SW 1271 (cell line): Measurements from ENCODE around the gene UNC13C.
"Not testable (repeated sequence)": the region's sequence is repeated elsewhere in the genome, so short reads cannot be mapped to it uniquely, and the experiment has no call there.

Experiments
- DNase-seq, 2 experiments: peaks; one replicate each; lab custom pipeline; 2025; lab: John Stamatoyannopoulos, UW

Gene UNC13C

GRCh38 chr15:54307252-54307902 lies 329.1 kb downstream of the UNC13C start:
- no peak for DNase-seq

- DNase-seq, result no peak
Observed at GRCh38 chr15:54307926-54308325, 329.7 kb downstream of the UNC13C start.

- no peak for DNase-seq
Observed at GRCh38 chr15:54312528-54312927, 334.3 kb downstream of the UNC13C start.

- no peak for DNase-seq
Observed at GRCh38 chr15:54321426-54321825, 343.2 kb downstream of the UNC13C start.

- DNase-seq, result no peak
Observed at GRCh38 chr15:54322341-54322740, 344.1 kb downstream of the UNC13C start.

- DNase-seq, result no peak
Observed at GRCh38 chr15:54345301-54345700, 367.1 kb downstream of the UNC13C start.

GRCh38 chr15:54345827-54346226 lies 367.6 kb downstream of the UNC13C start:
- no peak for DNase-seq

- DNase-seq, result no peak
Observed at GRCh38 chr15:54347082-54347827, 369.0 kb downstream of the UNC13C start.

GRCh38 chr15:54353726-54354125 lies 375.5 kb downstream of the UNC13C start:
- DNase-seq, result no peak

- no peak for DNase-seq
Observed at GRCh38 chr15:54354341-54354740, 376.1 kb downstream of the UNC13C start.

GRCh38 chr15:54364961-54365360 lies 386.7 kb downstream of the UNC13C start:
- DNase-seq, result no peak

GRCh38 chr15:54373332-54373731 lies 395.1 kb downstream of the UNC13C start:
- DNase-seq, result no peak

GRCh38 chr15:54374184-54374952 lies 396.1 kb downstream of the UNC13C start:
- DNase-seq, result no peak

GRCh38 chr15:54387799-54388198 lies 409.6 kb downstream of the UNC13C start:
- DNase-seq, result no peak

- no peak for DNase-seq
Observed at GRCh38 chr15:54388746-54389145, 410.5 kb downstream of the UNC13C start.

- no peak for DNase-seq
Observed at GRCh38 chr15:54410481-54410880, 432.2 kb downstream of the UNC13C start.

GRCh38 chr15:54424171-54424570 lies 445.9 kb downstream of the UNC13C start:
- no peak for DNase-seq

GRCh38 chr15:54428596-54428995 lies 450.4 kb downstream of the UNC13C start:
- DNase-seq, result no peak

GRCh38 chr15:54450288-54450687 lies 472.0 kb downstream of the UNC13C start:
- not testable (repeated sequence) for DNase-seq

- no peak for DNase-seq
Observed at GRCh38 chr15:54456413-54456812, 478.2 kb downstream of the UNC13C start.

GRCh38 chr15:54462511-54462913 lies 484.3 kb downstream of the UNC13C start:
- DNase-seq, result no peak

- DNase-seq, result no peak
Observed at GRCh38 chr15:54481819-54482218, 503.6 kb downstream of the UNC13C start.

GRCh38 chr15:54482251-54482650 lies 504.0 kb downstream of the UNC13C start:
- no peak for DNase-seq
